ENCODE data around the gene SRL. TPM values are rescaled to one million over a fixed set of nuclear protein-coding genes. Genes with fewer than 3 reads are reported as not detected.

The SRL gene
- total and polyA plus RNA-seq, 11 donors = 218 to 760 (median 491) TPM

GRCh38 chr16:4231886-4232285, 10.0 kb downstream of the SRL start:
- Histone ChIP-seq H3K27ac (peak overlapping the region; percentile 68 to 100 (median 88)), H3K4me1 (peaks cover 0 to 71% (median 33%) of the 10 kb centered on the region in 12 donors), H3K36me3 (no peaks in the 10 kb centered on the region), H3K4me3 (peak overlapping the region in 2 of 12 donors; percentile 2 to 5), H3K27me3 (no peaks in the 10 kb centered on the region), H3K9me3 (no peaks in the 10 kb centered on the region)
- intact Hi-C loops (cut with DNase I) = loop anchor here in 1 of 10 donors (2.0 kb wide), 1 partner anchor 17 kb away; no protein-coding TSS in a partner anchor
- TF ChIP-seq POLR2A (IDR thresholded peaks at IDR 0.05) (no peak), CTCF (IDR thresholded peaks at IDR 0.05) (no peak)
- ATAC-seq (peak; percentile 8 to 48 (median 34)), DNase-seq (peak in 1 of 5 donors; percentile 62)
- WGBS, 4 donors = 46 to 51% (median 47%) methylated on average over 11 of the region's 11 CpGs

- Histone ChIP-seq H3K4me1 (peaks cover 0 to 66% (median 33%) of the 10 kb centered on the region in 12 donors), H3K4me3 (peak overlapping the region in 1 of 12 donors; percentile 5), H3K27me3 (no peaks in the 10 kb centered on the region), H3K27ac (peak overlapping the region; percentile 68 to 100 (median 88)), H3K9me3 (no peaks in the 10 kb centered on the region), H3K36me3 (no peaks in the 10 kb centered on the region)
- TF ChIP-seq POLR2A (IDR thresholded peaks at IDR 0.05) (peak; percentile 13 to 49), CTCF (IDR thresholded peaks at IDR 0.05) (no peak)
- intact Hi-C loops (cut with DNase I) = no loop called here
- peak in 4 of 5 donors; percentile 51 to 83 (median 60) for DNase-seq
- WGBS, 4 donors = 37 to 63% (median 48%) methylated on average over 10 of the region's 10 CpGs
- ATAC-seq = peak; percentile 66 to 84 (median 78)
Measured at GRCh38 chr16:4231367-4231766, 10.5 kb downstream of the SRL start.

- H3K27me3 ChIP-seq = no peaks in the 10 kb centered on the region
- 88 to 94% (median 91%) methylated on average over 2 of the region's 2 CpGs for WGBS, 4 donors
- no peak overlapping the region for H3K4me3 ChIP-seq
- H3K9me3 ChIP-seq = no peaks in the 10 kb centered on the region
- ATAC-seq (no peak), DNase-seq (no peak)
- no peaks in the 10 kb centered on the region for H3K36me3 ChIP-seq
- intact Hi-C loops (cut with DNase I) = no loop called here
- no peak overlapping the region for H3K27ac ChIP-seq
- TF ChIP-seq POLR2A (IDR thresholded peaks at IDR 0.05) (no peak), CTCF (IDR thresholded peaks at IDR 0.05) (no peak)
- H3K4me1 ChIP-seq = peaks cover 0 to 39% (median 8%) of the 10 kb centered on the region in 12 donors
Measured at GRCh38 chr16:4227040-4227332, 14.9 kb downstream of the SRL start.

GRCh38 chr16:4226251-4227039, 15.4 kb downstream of the SRL start:
- 72 to 87% (median 78%) methylated on average over 5 of the region's 5 CpGs for WGBS, 4 donors
- H3K9me3 ChIP-seq = no peaks in the 10 kb centered on the region
- H3K36me3 ChIP-seq = no peaks in the 10 kb centered on the region
- DNase-seq (no peak), ATAC-seq (no peak)
- intact Hi-C loops (cut with DNase I) = no loop called here
- no peak overlapping the region for H3K4me3 ChIP-seq
- H3K27ac ChIP-seq = no peak overlapping the region
- peaks cover 0 to 39% (median 7%) of the 10 kb centered on the region in 12 donors for H3K4me1 ChIP-seq
- no peaks in the 10 kb centered on the region for H3K27me3 ChIP-seq
- TF ChIP-seq CTCF (IDR thresholded peaks at IDR 0.05) (no peak), POLR2A (IDR thresholded peaks at IDR 0.05) (no peak)

Measured in heart left ventricle (tissue), 16 donors.